Ishikawa (cell line): ENCODE measurements around the gene MUL1.

Experiments used
- CEBPB ChIP-seq: IDR thresholded peaks from 2 replicates; pipeline ENCODE4 v1.6.1; 2012
- CREB1 ChIP-seq: IDR thresholded peaks from 2 replicates; pipeline ENCODE4 v1.6.1; 2012; ENCODE audit warnings: low read depth
- EGR1 ChIP-seq: IDR thresholded peaks from 2 replicates; pipeline ENCODE4 v1.6.1; 2012
- EP300 ChIP-seq: IDR thresholded peaks from 2 replicates; pipeline ENCODE4 v1.6.1; 2012; ENCODE audit warnings: borderline replicate concordance
- FOXM1 ChIP-seq: IDR thresholded peaks from 2 replicates; pipeline ENCODE4 v1.6.1; 2012; ENCODE audit warnings: low read depth, borderline replicate concordance
- MAX ChIP-seq: IDR thresholded peaks from 2 replicates; pipeline ENCODE4 v1.6.1; 2012
- NFIC ChIP-seq: IDR thresholded peaks from 2 replicates; pipeline ENCODE4 v1.6.1; 2012
- RAD21 ChIP-seq: IDR thresholded peaks from 2 replicates; pipeline ENCODE4 v1.6.1; 2012; ENCODE audit warnings: low read depth
- REST ChIP-seq: IDR thresholded peaks from 2 replicates; pipeline ENCODE4 v1.6.1; 2012; ENCODE audit warnings: low read depth, mild to moderate bottlenecking
- TAF1 ChIP-seq: IDR thresholded peaks from 2 replicates; pipeline ENCODE4 v1.6.1; 2012; ENCODE audit warnings: low read depth, mild to moderate bottlenecking
- TCF12 ChIP-seq: IDR thresholded peaks from 2 replicates; pipeline ENCODE4 v1.6.1; 2012; ENCODE audit warnings: low read depth
- TEAD4 ChIP-seq: IDR thresholded peaks from 2 replicates; pipeline ENCODE4 v1.6.1; 2012
- USF1 ChIP-seq: IDR thresholded peaks from 2 replicates; pipeline ENCODE4 v1.6.1; 2012
- YY1 ChIP-seq: IDR thresholded peaks from 2 replicates; pipeline ENCODE4 v1.6.1; 2012; ENCODE audit warnings: low read depth
- ZBTB7A ChIP-seq: IDR thresholded peaks from 2 replicates; pipeline ENCODE4 v1.6.1; 2012; ENCODE audit warnings: low read depth

MUL1 gene

GRCh38 chr1:20466273-20466672 lies 41.7 kb downstream of the MUL1 start:
- TF ChIP-seq EGR1 (no peak), TCF12 (no peak), MAX (no peak), EP300 (no peak)

GRCh38 chr1:20465187-20465586 lies 42.8 kb downstream of the MUL1 start:
- no peak for TF ChIP-seq RAD21
- TF ChIP-seq FOXM1, result no peak
- TF ChIP-seq YY1, result no peak
- no peak for TF ChIP-seq REST
- TF ChIP-seq ZBTB7A, result no peak
- TF ChIP-seq USF1, result no peak
- no peak for TF ChIP-seq NFIC
- TF ChIP-seq EGR1, result no peak
- no peak for TF ChIP-seq EP300
- no peak for TF ChIP-seq TEAD4
- no peak for TF ChIP-seq CEBPB

- TF ChIP-seq TCF12 (no peak), TAF1 (no peak), CEBPB (no peak), EGR1 (no peak), REST (no peak), EP300 (no peak), NFIC (no peak), TEAD4 (no peak), USF1 (no peak), YY1 (no peak), ZBTB7A (no peak), CREB1 (no peak), RAD21 (no peak), FOXM1 (no peak), MAX (no peak)
These were observed 44.4 kb downstream of the MUL1 start for GRCh38 chr1:20463502-20463901.

- TF ChIP-seq REST, result no peak
- no peak for TF ChIP-seq CREB1
- TF ChIP-seq EP300, result no peak
- TF ChIP-seq ZBTB7A, result no peak
- TF ChIP-seq NFIC, result no peak
- TF ChIP-seq FOXM1, result no peak
- no peak for TF ChIP-seq MAX
These were observed 45.6 kb downstream of the MUL1 start for GRCh38 chr1:20462397-20462796.

GRCh38 chr1:20458717-20459116 lies 49.2 kb downstream of the MUL1 start:
- TF ChIP-seq CREB1, result no peak
- no peak for TF ChIP-seq TEAD4
- TF ChIP-seq USF1, result no peak
- no peak for TF ChIP-seq RAD21
- TF ChIP-seq NFIC, result no peak
- TF ChIP-seq TAF1, result no peak
- no peak for TF ChIP-seq YY1
- no peak for TF ChIP-seq FOXM1
- no peak for TF ChIP-seq ZBTB7A
- TF ChIP-seq CEBPB, result no peak
- no peak for TF ChIP-seq MAX
